Hepatocyte (in vitro differentiated cells): ENCODE data around the gene LCN1.

Experiments used
- EZH2 ChIP-seq: fragments of 200-600 bp; sonication (generic); IDR thresholded peaks from 2 replicates; pipeline ENCODE4 v1.6.1; 2016; ENCODE audit warnings: antibody characterized with exemption, mild to moderate bottlenecking, borderline replicate concordance
- EZH2phosphoT487 ChIP-seq: fragments of 200-600 bp; sonication (generic); IDR thresholded peaks from one replicate; pipeline ENCODE4 v1.6.1; 2018; ENCODE audit warnings: antibody characterized with exemption, mild to moderate bottlenecking, low read depth, moderate library complexity; ENCODE audit not compliant: unreplicated experiment, severe bottlenecking
- TF ChIP-seq, protein P1 (sequence below): fragments of 200-600 bp; sonication (generic); IDR thresholded peaks from 2 replicates; pipeline ENCODE4 v1.5.1; 2016; ENCODE audit warnings: antibody characterized with exemption, mild to moderate bottlenecking; ENCODE audit not compliant: poor library complexity

DNA sequence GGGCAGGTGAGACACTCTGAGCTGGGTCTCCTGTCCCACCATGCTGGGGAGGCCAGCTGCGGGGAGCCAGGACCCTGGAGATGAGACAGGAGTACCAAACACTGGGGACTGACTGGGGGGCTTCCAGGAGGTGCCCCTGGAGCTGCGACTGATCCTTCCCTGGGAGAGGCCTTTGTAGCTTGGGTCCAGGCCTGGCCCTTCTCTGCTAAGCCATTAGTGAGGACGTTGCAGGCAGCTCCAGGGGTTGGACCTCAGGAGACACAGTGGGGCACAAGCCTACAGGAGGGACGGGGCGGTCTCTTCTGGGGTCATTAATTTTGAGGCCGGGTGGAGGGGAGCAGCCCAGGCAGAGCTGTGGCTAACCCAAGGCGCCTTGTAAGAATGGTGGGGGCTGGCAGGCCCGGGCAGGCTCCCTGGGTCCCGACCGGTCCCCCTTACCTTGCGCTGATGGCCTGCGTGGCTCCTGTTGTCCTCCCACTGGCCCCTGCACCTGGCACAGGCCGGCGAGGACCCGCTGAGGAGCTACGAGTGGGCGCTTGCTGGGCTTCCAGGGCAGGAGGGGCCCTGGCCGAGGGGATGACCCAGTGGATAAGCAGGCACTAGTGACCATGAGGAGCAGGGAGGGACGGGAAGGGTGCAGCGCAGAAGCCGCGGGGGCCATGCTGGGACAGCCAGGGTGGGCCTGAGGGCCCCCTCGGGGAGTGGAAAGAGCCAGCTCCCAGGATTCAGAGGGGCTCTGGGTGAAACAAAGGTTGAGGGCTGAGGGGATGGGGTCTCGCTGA is 15.6 kb upstream of the LCN1 start:
- TF ChIP-seq EZH2phosphoT487 (no peak), EZH2 (no peak)
- TF ChIP-seq, protein P1, sequence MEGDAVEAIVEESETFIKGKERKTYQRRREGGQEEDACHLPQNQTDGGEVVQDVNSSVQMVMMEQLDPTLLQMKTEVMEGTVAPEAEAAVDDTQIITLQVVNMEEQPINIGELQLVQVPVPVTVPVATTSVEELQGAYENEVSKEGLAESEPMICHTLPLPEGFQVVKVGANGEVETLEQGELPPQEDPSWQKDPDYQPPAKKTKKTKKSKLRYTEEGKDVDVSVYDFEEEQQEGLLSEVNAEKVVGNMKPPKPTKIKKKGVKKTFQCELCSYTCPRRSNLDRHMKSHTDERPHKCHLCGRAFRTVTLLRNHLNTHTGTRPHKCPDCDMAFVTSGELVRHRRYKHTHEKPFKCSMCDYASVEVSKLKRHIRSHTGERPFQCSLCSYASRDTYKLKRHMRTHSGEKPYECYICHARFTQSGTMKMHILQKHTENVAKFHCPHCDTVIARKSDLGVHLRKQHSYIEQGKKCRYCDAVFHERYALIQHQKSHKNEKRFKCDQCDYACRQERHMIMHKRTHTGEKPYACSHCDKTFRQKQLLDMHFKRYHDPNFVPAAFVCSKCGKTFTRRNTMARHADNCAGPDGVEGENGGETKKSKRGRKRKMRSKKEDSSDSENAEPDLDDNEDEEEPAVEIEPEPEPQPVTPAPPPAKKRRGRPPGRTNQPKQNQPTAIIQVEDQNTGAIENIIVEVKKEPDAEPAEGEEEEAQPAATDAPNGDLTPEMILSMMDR: no peak
